Adrenal gland (tissue), 5 donors: ENCODE results near the gene PMEPA1.

Experiments
- POLR2A ChIP-seq, 2 donors: fragments of 450-650 bp; IDR thresholded peaks; one replicate each; pipeline ENCODE4 v1.6.1; 2017; ENCODE audit warnings: antibody characterized with exemption in 2 of 2, mild to moderate bottlenecking in 2 of 2, moderate library complexity in 1 of 2
- TF ChIP-seq, protein P1 (sequence below), 6 experiments: fragments of 450-650 bp in 4 of 6; fragments of 200-600 bp in 2 of 6; sonication (generic) in 1 of 6; IDR thresholded peaks; 1 replicate in 5 of 6; 2 replicates in 1 of 6; pipeline versions ENCODE4 v1.5.1 to v1.8.0; 2016 to 2021; ENCODE audit warnings: antibody characterized with exemption in 6 of 6, mild to moderate bottlenecking in 2 of 6, moderate library complexity in 1 of 6
- donor health status: DM: no; HTN: no; CAD: no.

DNA sequence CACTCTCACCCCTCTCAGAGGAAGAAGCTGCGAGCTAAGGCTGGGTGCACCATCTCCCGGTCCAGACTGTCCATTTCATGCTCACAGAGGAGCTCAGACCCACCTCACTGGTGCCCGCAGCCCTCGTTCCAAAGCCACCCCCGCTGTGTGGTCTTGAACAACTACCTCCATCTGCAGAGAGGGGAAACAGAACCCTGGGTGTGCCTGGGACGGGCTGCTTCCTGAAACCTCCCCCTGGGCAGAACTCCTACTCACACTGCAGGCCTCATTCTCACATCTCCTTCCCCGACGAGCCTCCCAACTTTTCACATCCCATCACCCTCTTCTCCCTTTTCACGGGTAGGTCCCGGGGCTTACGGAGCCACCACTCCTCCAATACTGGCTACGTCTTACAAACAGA is 18.1 kb downstream of the PMEPA1 start:
- TF ChIP-seq POLR2A (IDR thresholded peaks at IDR 0.05): no peak
- TF ChIP-seq, protein P1, sequence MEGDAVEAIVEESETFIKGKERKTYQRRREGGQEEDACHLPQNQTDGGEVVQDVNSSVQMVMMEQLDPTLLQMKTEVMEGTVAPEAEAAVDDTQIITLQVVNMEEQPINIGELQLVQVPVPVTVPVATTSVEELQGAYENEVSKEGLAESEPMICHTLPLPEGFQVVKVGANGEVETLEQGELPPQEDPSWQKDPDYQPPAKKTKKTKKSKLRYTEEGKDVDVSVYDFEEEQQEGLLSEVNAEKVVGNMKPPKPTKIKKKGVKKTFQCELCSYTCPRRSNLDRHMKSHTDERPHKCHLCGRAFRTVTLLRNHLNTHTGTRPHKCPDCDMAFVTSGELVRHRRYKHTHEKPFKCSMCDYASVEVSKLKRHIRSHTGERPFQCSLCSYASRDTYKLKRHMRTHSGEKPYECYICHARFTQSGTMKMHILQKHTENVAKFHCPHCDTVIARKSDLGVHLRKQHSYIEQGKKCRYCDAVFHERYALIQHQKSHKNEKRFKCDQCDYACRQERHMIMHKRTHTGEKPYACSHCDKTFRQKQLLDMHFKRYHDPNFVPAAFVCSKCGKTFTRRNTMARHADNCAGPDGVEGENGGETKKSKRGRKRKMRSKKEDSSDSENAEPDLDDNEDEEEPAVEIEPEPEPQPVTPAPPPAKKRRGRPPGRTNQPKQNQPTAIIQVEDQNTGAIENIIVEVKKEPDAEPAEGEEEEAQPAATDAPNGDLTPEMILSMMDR (IDR thresholded peaks at IDR 0.05): no peak
